IMR-90 (cell line): ENCODE results near the gene AP4S1.

Experiments used
- CEBPB ChIP-seq: IDR thresholded peaks from 2 replicates; pipeline ENCODE4 v1.6.1; 2012; ENCODE audit warnings: low read depth, low read length, improper control_type of control experiment
- CHD1 ChIP-seq: IDR thresholded peaks from 2 replicates; pipeline ENCODE4 v1.6.1; 2012; ENCODE audit warnings: low read depth, low read length, improper control_type of control experiment
- POLR2A ChIP-seq: IDR thresholded peaks from 2 replicates; pipeline ENCODE4 v1.6.1; 2012; ENCODE audit warnings: mild to moderate bottlenecking, low read depth, low read length
- RCOR1 ChIP-seq: IDR thresholded peaks from 2 replicates; pipeline ENCODE4 v1.6.1; 2012; ENCODE audit warnings: mild to moderate bottlenecking, low read length, improper control_type of control experiment; ENCODE audit not compliant: insufficient replicate concordance
- RFX5 ChIP-seq: IDR thresholded peaks from 2 replicates; pipeline ENCODE4 v1.8.0; 2012; ENCODE audit warnings: low read depth, mild to moderate bottlenecking, low read length, moderate library complexity
- SMC3 ChIP-seq: fragments of 150-350 bp; IDR thresholded peaks from 2 replicates; pipeline ENCODE4 v1.6.1; 2016; ENCODE audit warnings: low read depth, mild to moderate bottlenecking, antibody characterized with exemption, low read length, moderate library complexity
- TF ChIP-seq, protein P1 (sequence below): fragments of 150-350 bp; IDR thresholded peaks from 2 replicates; pipeline ENCODE4 v1.6.1; 2017; ENCODE audit warnings: mild to moderate bottlenecking, antibody characterized with exemption, low read length, low read depth
- TF ChIP-seq, protein P2 (sequence below): conservative IDR thresholded peaks from 2 replicates; pipeline ENCODE4 v1.5.1; 2012; ENCODE audit warnings: mild to moderate bottlenecking, low read depth, low read length, improper control_type of control experiment
- TF ChIP-seq, protein P3 (sequence below): fragments of 150-350 bp; IDR thresholded peaks from 2 replicates; pipeline ENCODE4 v1.6.1; 2016; ENCODE audit warnings: low read depth, mild to moderate bottlenecking, low read length, moderate library complexity, borderline replicate concordance

DNA sequence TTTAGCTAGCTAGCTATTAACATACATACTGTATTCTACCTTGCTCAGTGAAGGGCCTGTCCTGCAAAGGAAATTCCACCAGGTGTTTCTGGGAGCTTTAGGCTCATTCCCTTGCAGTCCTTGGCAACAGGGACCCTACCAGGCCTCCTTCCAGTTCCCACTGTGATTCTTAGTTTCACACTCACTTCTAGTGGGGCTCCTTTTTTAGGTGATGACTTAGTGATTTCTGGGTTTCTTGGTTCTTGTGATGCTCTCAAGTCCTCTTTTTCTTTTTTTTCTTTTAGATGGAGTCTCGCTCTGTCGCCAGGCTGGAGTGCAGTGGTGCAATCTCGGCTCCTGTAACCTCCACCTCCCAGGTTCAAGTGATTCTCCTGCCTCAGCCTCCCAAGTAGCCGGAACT is 11.1 kb downstream of the AP4S1 start:
- TF ChIP-seq, protein P1, sequence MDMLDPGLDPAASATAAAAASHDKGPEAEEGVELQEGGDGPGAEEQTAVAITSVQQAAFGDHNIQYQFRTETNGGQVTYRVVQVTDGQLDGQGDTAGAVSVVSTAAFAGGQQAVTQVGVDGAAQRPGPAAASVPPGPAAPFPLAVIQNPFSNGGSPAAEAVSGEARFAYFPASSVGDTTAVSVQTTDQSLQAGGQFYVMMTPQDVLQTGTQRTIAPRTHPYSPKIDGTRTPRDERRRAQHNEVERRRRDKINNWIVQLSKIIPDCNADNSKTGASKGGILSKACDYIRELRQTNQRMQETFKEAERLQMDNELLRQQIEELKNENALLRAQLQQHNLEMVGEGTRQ, result no peak
- TF ChIP-seq RFX5 (no peak), RCOR1 (no peak), CHD1 (no peak), POLR2A (no peak), SMC3 (no peak), CEBPB (no peak)
- TF ChIP-seq, protein P2, sequence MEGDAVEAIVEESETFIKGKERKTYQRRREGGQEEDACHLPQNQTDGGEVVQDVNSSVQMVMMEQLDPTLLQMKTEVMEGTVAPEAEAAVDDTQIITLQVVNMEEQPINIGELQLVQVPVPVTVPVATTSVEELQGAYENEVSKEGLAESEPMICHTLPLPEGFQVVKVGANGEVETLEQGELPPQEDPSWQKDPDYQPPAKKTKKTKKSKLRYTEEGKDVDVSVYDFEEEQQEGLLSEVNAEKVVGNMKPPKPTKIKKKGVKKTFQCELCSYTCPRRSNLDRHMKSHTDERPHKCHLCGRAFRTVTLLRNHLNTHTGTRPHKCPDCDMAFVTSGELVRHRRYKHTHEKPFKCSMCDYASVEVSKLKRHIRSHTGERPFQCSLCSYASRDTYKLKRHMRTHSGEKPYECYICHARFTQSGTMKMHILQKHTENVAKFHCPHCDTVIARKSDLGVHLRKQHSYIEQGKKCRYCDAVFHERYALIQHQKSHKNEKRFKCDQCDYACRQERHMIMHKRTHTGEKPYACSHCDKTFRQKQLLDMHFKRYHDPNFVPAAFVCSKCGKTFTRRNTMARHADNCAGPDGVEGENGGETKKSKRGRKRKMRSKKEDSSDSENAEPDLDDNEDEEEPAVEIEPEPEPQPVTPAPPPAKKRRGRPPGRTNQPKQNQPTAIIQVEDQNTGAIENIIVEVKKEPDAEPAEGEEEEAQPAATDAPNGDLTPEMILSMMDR, result no peak
- TF ChIP-seq, protein P3, sequence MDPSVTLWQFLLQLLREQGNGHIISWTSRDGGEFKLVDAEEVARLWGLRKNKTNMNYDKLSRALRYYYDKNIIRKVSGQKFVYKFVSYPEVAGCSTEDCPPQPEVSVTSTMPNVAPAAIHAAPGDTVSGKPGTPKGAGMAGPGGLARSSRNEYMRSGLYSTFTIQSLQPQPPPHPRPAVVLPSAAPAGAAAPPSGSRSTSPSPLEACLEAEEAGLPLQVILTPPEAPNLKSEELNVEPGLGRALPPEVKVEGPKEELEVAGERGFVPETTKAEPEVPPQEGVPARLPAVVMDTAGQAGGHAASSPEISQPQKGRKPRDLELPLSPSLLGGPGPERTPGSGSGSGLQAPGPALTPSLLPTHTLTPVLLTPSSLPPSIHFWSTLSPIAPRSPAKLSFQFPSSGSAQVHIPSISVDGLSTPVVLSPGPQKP, result no peak
